ENCODE results near the gene ZBTB16. TPM values are rescaled to one million over a fixed set of nuclear protein-coding genes. Genes with fewer than 3 reads are reported as not detected.

Gene ZBTB16
- total RNA-seq, 2 experiments from 2014 or later: 7.4 to 7.6 TPM

- ChIA-PET POLR2A (no interaction called here), CTCF (interaction anchor here (1.4 kb wide), 1 partner anchor 9 kb away, joined by 3 read pairs; no protein-coding TSS in a partner anchor)
- H3K27me3 Mint-ChIP-seq: peaks cover 37% of the 10 kb centered on the region
- H3K4me1 Mint-ChIP-seq: no peaks in the 10 kb centered on the region
- H3K4me3 Mint-ChIP-seq: no peak overlapping the region
- no peak overlapping the region for H3K27ac Mint-ChIP-seq
- H3K9me3 Mint-ChIP-seq: no peaks in the 10 kb centered on the region
- no peak for DNase-seq
- H3K36me3 Mint-ChIP-seq (ENCODE audit: low read depth): no peaks in the 10 kb centered on the region
Observed at GRCh38 chr11:114270531-114271270, 211.2 kb downstream of the ZBTB16 start.

- no peak for DNase-seq
- H3K4me1 Mint-ChIP-seq: no peaks in the 10 kb centered on the region
- H3K36me3 Mint-ChIP-seq (ENCODE audit: low read depth): no peaks in the 10 kb centered on the region
- H3K27me3 Mint-ChIP-seq: peaks cover 32% of the 10 kb centered on the region
- CTCF ChIA-PET: interaction anchor here (1.4 to 1.8 kb wide), 2 partner anchors 9 to 11 kb away, joined by 3 to 6 read pairs; no protein-coding TSS in a partner anchor
- no peak overlapping the region for H3K4me3 Mint-ChIP-seq
- no peaks in the 10 kb centered on the region for H3K9me3 Mint-ChIP-seq
- no peak overlapping the region for H3K27ac Mint-ChIP-seq
- POLR2A ChIA-PET: no interaction called here
Observed at GRCh38 chr11:114271316-114271715, 211.8 kb downstream of the ZBTB16 start.

GRCh38 chr11:114272311-114272710 lies 212.8 kb downstream of the ZBTB16 start:
- no peaks in the 10 kb centered on the region for H3K36me3 Mint-ChIP-seq (ENCODE audit: low read depth)
- no peaks in the 10 kb centered on the region for H3K9me3 Mint-ChIP-seq
- peaks cover 32% of the 10 kb centered on the region for H3K27me3 Mint-ChIP-seq
- CTCF ChIA-PET: interaction anchor here (0.5 to 1.8 kb wide), 3 partner anchors 10 to 27 kb away, joined by 3 to 6 read pairs (median 5); no protein-coding TSS in a partner anchor
- DNase-seq: no peak
- no peak overlapping the region for H3K4me3 Mint-ChIP-seq
- H3K27ac Mint-ChIP-seq: no peak overlapping the region
- POLR2A ChIA-PET: no interaction called here
- no peaks in the 10 kb centered on the region for H3K4me1 Mint-ChIP-seq

- Mint-ChIP-seq H3K9me3 (no peaks in the 10 kb centered on the region), H3K4me3 (no peak overlapping the region), H3K36me3 (ENCODE audit: low read depth) (no peaks in the 10 kb centered on the region), H3K4me1 (no peaks in the 10 kb centered on the region), H3K27ac (no peak overlapping the region), H3K27me3 (peaks cover 34% of the 10 kb centered on the region)
- DNase-seq: no peak
- CTCF ChIA-PET: interaction anchor here (1.8 kb wide), 1 partner anchor 13 kb away, joined by 6 read pairs; no protein-coding TSS in a partner anchor
- POLR2A ChIA-PET: no interaction called here
Observed at GRCh38 chr11:114273071-114273470, 213.6 kb downstream of the ZBTB16 start.

- H3K27ac Mint-ChIP-seq: no peak overlapping the region
- no peaks in the 10 kb centered on the region for H3K36me3 Mint-ChIP-seq (ENCODE audit: low read depth)
- no peak overlapping the region for H3K4me3 Mint-ChIP-seq
- no peaks in the 10 kb centered on the region for H3K4me1 Mint-ChIP-seq
- CTCF ChIA-PET: interaction anchor here (0.5 kb wide), 1 partner anchor 21 kb away, joined by 3 read pairs; no protein-coding TSS in a partner anchor
- no peaks in the 10 kb centered on the region for H3K9me3 Mint-ChIP-seq
- POLR2A ChIA-PET: no interaction called here
- no peak for DNase-seq
- peaks cover 37% of the 10 kb centered on the region for H3K27me3 Mint-ChIP-seq
Observed at GRCh38 chr11:114273890-114274635, 214.6 kb downstream of the ZBTB16 start.

- Mint-ChIP-seq H3K4me1 (no peaks in the 10 kb centered on the region), H3K4me3 (no peak overlapping the region), H3K36me3 (ENCODE audit: low read depth) (no peaks in the 10 kb centered on the region), H3K9me3 (no peaks in the 10 kb centered on the region), H3K27me3 (peaks cover 37% of the 10 kb centered on the region), H3K27ac (no peak overlapping the region)
- DNase-seq: no peak
- POLR2A ChIA-PET: no interaction called here
- CTCF ChIA-PET: interaction anchor here (0.5 kb wide), 1 partner anchor 21 kb away, joined by 3 read pairs; no protein-coding TSS in a partner anchor
Observed at GRCh38 chr11:114274637-114275036, 215.1 kb downstream of the ZBTB16 start.

- no peaks in the 10 kb centered on the region for H3K9me3 Mint-ChIP-seq
- no peak for DNase-seq
- H3K4me3 Mint-ChIP-seq: no peak overlapping the region
- H3K36me3 Mint-ChIP-seq (ENCODE audit: low read depth): no peaks in the 10 kb centered on the region
- peaks cover 38% of the 10 kb centered on the region for H3K27me3 Mint-ChIP-seq
- H3K4me1 Mint-ChIP-seq: no peaks in the 10 kb centered on the region
- no peak overlapping the region for H3K27ac Mint-ChIP-seq
- ChIA-PET CTCF (interaction anchor here (0.6 kb wide), 1 partner anchor 449 kb away, joined by 3 read pairs; no protein-coding TSS in a partner anchor), POLR2A (no interaction called here)
Observed at GRCh38 chr11:114275280-114275679, 215.8 kb downstream of the ZBTB16 start.

GRCh38 chr11:114276077-114276476 lies 216.6 kb downstream of the ZBTB16 start:
- no peaks in the 10 kb centered on the region for H3K9me3 Mint-ChIP-seq
- H3K27ac Mint-ChIP-seq: no peak overlapping the region
- no peaks in the 10 kb centered on the region for H3K4me1 Mint-ChIP-seq
- no peak overlapping the region for H3K4me3 Mint-ChIP-seq
- ChIA-PET CTCF (no interaction called here), POLR2A (no interaction called here)
- peaks cover 31% of the 10 kb centered on the region for H3K27me3 Mint-ChIP-seq
- no peaks in the 10 kb centered on the region for H3K36me3 Mint-ChIP-seq (ENCODE audit: low read depth)
- no peak for DNase-seq

GRCh38 chr11:114277637-114278341 lies 218.3 kb downstream of the ZBTB16 start:
- CTCF ChIA-PET: interaction anchor here (0.8 kb wide), 1 partner anchor 17 kb away, joined by 3 read pairs; no protein-coding TSS in a partner anchor
- POLR2A ChIA-PET: interaction anchor here (0.6 kb wide), 1 partner anchor 14 kb away, joined by 3 read pairs; no protein-coding TSS in a partner anchor
- H3K36me3 Mint-ChIP-seq (ENCODE audit: low read depth): no peaks in the 10 kb centered on the region

GRCh38 chr11:114278342-114279065 lies 219.0 kb downstream of the ZBTB16 start:
- H3K27me3 Mint-ChIP-seq: peaks cover 22% of the 10 kb centered on the region
- POLR2A ChIA-PET: no interaction called here
- H3K4me1 Mint-ChIP-seq: no peaks in the 10 kb centered on the region
- CTCF ChIA-PET: interaction anchor here (0.8 kb wide), 1 partner anchor 18 kb away, joined by 3 read pairs; no protein-coding TSS in a partner anchor
- no peak overlapping the region for H3K27ac Mint-ChIP-seq
- H3K9me3 Mint-ChIP-seq: no peaks in the 10 kb centered on the region
- H3K36me3 Mint-ChIP-seq (ENCODE audit: low read depth): no peaks in the 10 kb centered on the region
- no peak for DNase-seq
- H3K4me3 Mint-ChIP-seq: no peak overlapping the region

More at GRCh38 chr11:114277637-114278341, 218.3 kb downstream of the ZBTB16 start:
- Mint-ChIP-seq H3K4me1 (no peaks in the 10 kb centered on the region), H3K4me3 (no peak overlapping the region), H3K27ac (no peak overlapping the region), H3K27me3 (peaks cover 27% of the 10 kb centered on the region), H3K9me3 (no peaks in the 10 kb centered on the region)
- DNase-seq: no peak

- no peaks in the 10 kb centered on the region for H3K9me3 Mint-ChIP-seq
- DNase-seq: no peak
- CTCF ChIA-PET: interaction anchor here (0.8 to 0.9 kb wide), 3 partner anchors 17 to 60 kb away, joined by 3 to 4 read pairs (median 3); no protein-coding TSS in a partner anchor
- no peaks in the 10 kb centered on the region for H3K36me3 Mint-ChIP-seq (ENCODE audit: low read depth)
- peaks cover 15% of the 10 kb centered on the region for H3K27me3 Mint-ChIP-seq
- H3K4me3 Mint-ChIP-seq: no peak overlapping the region
- no peaks in the 10 kb centered on the region for H3K4me1 Mint-ChIP-seq
- POLR2A ChIA-PET: no interaction called here
- no peak overlapping the region for H3K27ac Mint-ChIP-seq
Observed at GRCh38 chr11:114279792-114280546, 220.5 kb downstream of the ZBTB16 start.
